GM18508 (cell line): ENCODE results near the gene ZNF747.

Experiments used
- ATAC-seq: cut with Tn5 transposase; IDR thresholded peaks from one replicate; pipeline ENCODE4 v1.9.1; 2021; ENCODE audit warnings: moderate number of reproducible peaks; ENCODE audit not compliant: insufficient read depth, unreplicated experiment

Gene ZNF747

DNA sequence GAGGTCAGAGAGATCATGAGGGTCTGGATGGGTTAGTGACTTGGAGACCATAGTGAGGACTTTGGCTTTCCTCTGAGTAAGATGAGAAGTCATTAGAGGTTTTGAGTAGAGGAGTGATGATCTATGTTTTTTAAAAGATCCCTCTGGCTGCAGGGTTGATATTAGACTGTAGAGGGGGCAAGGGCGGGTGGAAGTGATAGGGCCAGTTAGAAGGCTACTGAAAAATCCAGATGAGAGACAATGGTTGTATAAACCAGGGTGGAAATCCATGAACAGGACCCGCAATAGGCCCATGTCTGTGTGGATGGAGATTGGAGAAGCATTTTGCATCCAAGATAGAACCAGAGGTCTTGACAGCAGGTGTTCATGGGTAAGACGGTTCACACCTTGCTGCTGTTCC, 52.3 kb downstream of the ZNF747 start:
- no peak for ATAC-seq

DNA sequence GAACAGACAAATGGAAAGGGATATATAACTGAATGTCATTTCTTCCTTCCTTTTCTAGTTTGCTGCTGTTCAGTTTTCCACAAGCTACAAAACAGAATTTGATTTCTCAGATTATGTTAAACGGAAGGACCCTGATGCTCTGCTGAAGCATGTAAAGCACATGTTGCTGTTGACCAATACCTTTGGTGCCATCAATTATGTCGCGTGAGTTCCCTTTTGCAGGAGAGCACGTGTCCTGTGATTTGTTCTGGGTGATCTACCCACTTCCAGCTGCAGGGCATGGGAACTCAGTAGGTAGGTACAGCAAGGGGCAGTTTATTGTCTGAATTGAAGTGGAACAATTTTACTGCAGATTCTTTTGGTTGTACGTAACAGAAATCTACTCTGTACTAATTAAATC, 53.3 kb downstream of the ZNF747 start:
- ATAC-seq, result no peak
